DOHH2 (cell line): ENCODE results near the gene SOX12.
"Not testable (repeated sequence)": the region's sequence is repeated elsewhere in the genome, so short reads cannot be mapped to it uniquely, and the experiment has no call there.

Experiments
- H3F3A ChIP-seq: fragments of 200-600 bp; sonication (generic), shearing (Covaris generic); 2 replicates; pipeline ENCODE4 v1.6.0; 2016; ENCODE audit warnings: antibody characterized with exemption, mild to moderate bottlenecking; ENCODE audit not compliant: control insufficient read depth, insufficient read depth
- H3K27ac ChIP-seq: fragments of 200-600 bp; sonication (generic); 2 replicates; pipeline ENCODE4 v1.5.1; 2014; ENCODE audit warnings: low read depth, mild to moderate bottlenecking, low read length, moderate library complexity
- H3K27me3 ChIP-seq: fragments of 200-600 bp; sonication (generic); 2 replicates; pipeline ENCODE4 v1.6.1; 2014; ENCODE audit warnings: mild to moderate bottlenecking, low read length, mixed read lengths; ENCODE audit not compliant: control insufficient read depth
- H3K36me3 ChIP-seq: fragments of 200-600 bp; sonication (generic); 2 replicates; pipeline ENCODE4 v1.6.1; 2014; ENCODE audit warnings: mild to moderate bottlenecking, low read length, moderate library complexity, mixed read lengths; ENCODE audit not compliant: control insufficient read depth
- H3K4me1 ChIP-seq: fragments of 200-600 bp; sonication (generic); 2 replicates; pipeline ENCODE4 v1.6.1; 2014; ENCODE audit warnings: mild to moderate bottlenecking, low read length, mixed read lengths; ENCODE audit not compliant: control insufficient read depth
- H3K4me2 ChIP-seq: fragments of 200-600 bp; sonication (generic); 2 replicates; pipeline ENCODE4 v1.6.0; 2014; ENCODE audit warnings: mild to moderate bottlenecking, low read length, moderate library complexity
- H3K4me3 ChIP-seq: fragments of 200-600 bp; sonication (generic); 2 replicates; pipeline ENCODE4 v1.5.1; 2014; ENCODE audit warnings: mild to moderate bottlenecking, low read length, mixed read lengths
- H3K79me2 ChIP-seq: fragments of 200-600 bp; sonication (generic); 2 replicates; pipeline ENCODE4 v1.6.1; 2014; ENCODE audit warnings: mild to moderate bottlenecking, low read length, mixed read lengths; ENCODE audit not compliant: control insufficient read depth
- H3K9me2 ChIP-seq: fragments of 200-600 bp; sonication (generic); replicated peaks from 2 replicates; pipeline ENCODE4 v1.6.1; 2014; ENCODE audit warnings: mild to moderate bottlenecking, low read length, mixed read lengths; ENCODE audit not compliant: control insufficient read depth
- H3K9me3 ChIP-seq: fragments of 200-600 bp; sonication (generic); 2 replicates; pipeline ENCODE4 v1.6.1; 2014; ENCODE audit warnings: antibody characterized with exemption, low read length, mixed read lengths; ENCODE audit not compliant: control insufficient read depth, insufficient read depth
- H4K20me1 ChIP-seq: fragments of 200-600 bp; sonication (generic); 2 replicates; pipeline ENCODE4 v1.6.0; 2014; ENCODE audit warnings: low read depth, mild to moderate bottlenecking, antibody characterized with exemption, low read length, moderate library complexity; ENCODE audit not compliant: control insufficient read depth, insufficient read depth
- EZH2phosphoT487 ChIP-seq: fragments of 200-600 bp; sonication (generic); IDR thresholded peaks from 2 replicates; pipeline ENCODE4 v1.6.1; 2017; ENCODE audit warnings: borderline replicate concordance, mild to moderate bottlenecking, antibody characterized with exemption, low read length, moderate library complexity, mixed read lengths
- TF ChIP-seq, protein P1 (sequence below): fragments of 200-600 bp; sonication (generic); IDR thresholded peaks from one replicate; pipeline ENCODE4 v1.5.1; 2014; ENCODE audit warnings: antibody characterized with exemption, mild to moderate bottlenecking, low read depth, low read length; ENCODE audit not compliant: poor library complexity, severe bottlenecking

Gene SOX12

GRCh38 chr20:373171-373890 lies 48.0 kb downstream of the SOX12 start:
- no peaks in the 10 kb centered on the region for H3K36me3 ChIP-seq
- no peak overlapping the region for H3K4me2 ChIP-seq
- H3K27ac ChIP-seq: no peak overlapping the region
- H3K79me2 ChIP-seq: no peaks in the 10 kb centered on the region
- no peaks in the 10 kb centered on the region for H3K9me3 ChIP-seq
- H3F3A ChIP-seq: no peaks in the 10 kb centered on the region
- peaks cover 7% of the 10 kb centered on the region; the same call in 1 of the 2 replicates for H3K27me3 ChIP-seq
- H3K9me2 ChIP-seq: no peaks in the 10 kb centered on the region
- H3K4me1 ChIP-seq: peaks cover 8% of the 10 kb centered on the region; the same call in 1 of the 2 replicates
- no peaks in the 10 kb centered on the region for H4K20me1 ChIP-seq
- no peak overlapping the region for H3K4me3 ChIP-seq
- TF ChIP-seq EZH2phosphoT487: no peak

DNA sequence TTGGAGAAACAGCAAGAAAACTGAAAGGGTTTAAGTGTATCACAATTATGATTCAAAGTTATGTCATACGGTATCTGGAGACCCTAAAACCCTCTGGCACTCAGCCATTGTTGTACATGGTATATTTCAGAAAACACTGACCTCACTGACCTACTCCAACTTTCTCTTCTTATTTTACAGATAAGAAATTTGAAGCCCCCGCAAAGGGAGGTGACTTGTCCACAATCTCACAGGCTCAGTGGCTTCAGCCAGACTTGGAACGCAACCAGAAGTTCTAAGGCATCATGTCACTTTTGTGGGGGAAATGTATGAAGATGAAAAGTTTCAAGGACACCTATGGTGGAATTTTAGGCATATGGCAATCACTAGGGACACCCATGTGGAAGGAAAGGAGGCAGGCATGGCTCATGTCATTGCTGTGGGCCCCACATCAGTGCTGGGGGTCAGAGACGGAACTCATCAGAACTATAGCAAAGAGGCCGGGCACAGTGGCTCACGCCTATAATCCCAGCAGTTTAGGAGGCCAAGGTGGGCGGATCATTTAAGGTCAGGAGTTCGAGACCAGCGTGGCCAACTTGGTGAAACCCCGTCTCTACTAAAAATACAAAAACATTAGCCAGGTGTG lies 50.0 kb downstream of the SOX12 start:
- Histone ChIP-seq H3K79me2 (no peaks in the 10 kb centered on the region), H3K36me3 (no peaks in the 10 kb centered on the region), H3K27ac (no peak overlapping the region), H3K4me2 (no peak overlapping the region), H3K9me3 (no peaks in the 10 kb centered on the region), H3K27me3 (peaks cover 7% of the 10 kb centered on the region; the same call in 1 of the 2 replicates), H3K4me1 (peaks cover 14% of the 10 kb centered on the region), H4K20me1 (no peaks in the 10 kb centered on the region), H3K4me3 (no peak overlapping the region), H3K9me2 (no peaks in the 10 kb centered on the region), H3F3A (no peaks in the 10 kb centered on the region; the same call in 1 of the 2 replicates)
- TF ChIP-seq EZH2phosphoT487: no peak
- TF ChIP-seq, protein P1, sequence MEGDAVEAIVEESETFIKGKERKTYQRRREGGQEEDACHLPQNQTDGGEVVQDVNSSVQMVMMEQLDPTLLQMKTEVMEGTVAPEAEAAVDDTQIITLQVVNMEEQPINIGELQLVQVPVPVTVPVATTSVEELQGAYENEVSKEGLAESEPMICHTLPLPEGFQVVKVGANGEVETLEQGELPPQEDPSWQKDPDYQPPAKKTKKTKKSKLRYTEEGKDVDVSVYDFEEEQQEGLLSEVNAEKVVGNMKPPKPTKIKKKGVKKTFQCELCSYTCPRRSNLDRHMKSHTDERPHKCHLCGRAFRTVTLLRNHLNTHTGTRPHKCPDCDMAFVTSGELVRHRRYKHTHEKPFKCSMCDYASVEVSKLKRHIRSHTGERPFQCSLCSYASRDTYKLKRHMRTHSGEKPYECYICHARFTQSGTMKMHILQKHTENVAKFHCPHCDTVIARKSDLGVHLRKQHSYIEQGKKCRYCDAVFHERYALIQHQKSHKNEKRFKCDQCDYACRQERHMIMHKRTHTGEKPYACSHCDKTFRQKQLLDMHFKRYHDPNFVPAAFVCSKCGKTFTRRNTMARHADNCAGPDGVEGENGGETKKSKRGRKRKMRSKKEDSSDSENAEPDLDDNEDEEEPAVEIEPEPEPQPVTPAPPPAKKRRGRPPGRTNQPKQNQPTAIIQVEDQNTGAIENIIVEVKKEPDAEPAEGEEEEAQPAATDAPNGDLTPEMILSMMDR: no peak

GRCh38 chr20:376089-376488 lies 50.7 kb downstream of the SOX12 start:
- Histone ChIP-seq H3K4me2 (no peak overlapping the region), H3K4me1 (peaks cover 14% of the 10 kb centered on the region), H3K4me3 (no peak overlapping the region), H3K9me3 (no peaks in the 10 kb centered on the region), H3K27me3 (peaks cover 7% of the 10 kb centered on the region; the same call in 1 of the 2 replicates), H4K20me1 (no peaks in the 10 kb centered on the region), H3K36me3 (no peaks in the 10 kb centered on the region), H3K9me2 (no peaks in the 10 kb centered on the region), H3K27ac (no peak overlapping the region), H3K79me2 (peaks cover under 1% of the 10 kb centered on the region), H3F3A (no peaks in the 10 kb centered on the region; the same call in 1 of the 2 replicates)
- TF ChIP-seq, protein P1: no peak
- TF ChIP-seq EZH2phosphoT487: no peak

DNA sequence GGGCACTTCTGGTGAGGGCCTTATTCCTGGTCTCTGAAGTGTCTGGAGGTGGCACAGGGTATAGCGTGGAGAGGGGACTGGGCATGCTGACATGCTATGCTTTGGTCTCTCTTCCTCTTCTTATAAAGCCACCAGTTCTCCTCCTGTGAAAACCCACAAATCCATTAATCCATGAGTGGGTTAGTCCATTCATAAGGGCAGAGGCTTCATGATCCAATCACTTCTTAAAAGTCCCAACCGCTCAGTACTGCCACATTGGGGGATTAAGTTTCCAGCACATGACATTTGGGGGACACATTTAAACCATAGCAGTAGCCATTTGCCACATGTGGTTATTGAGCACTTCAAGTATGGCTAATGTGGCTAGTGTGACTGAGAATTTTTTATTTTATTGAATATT lies 51.4 kb downstream of the SOX12 start:
- no peaks in the 10 kb centered on the region for H3K9me3 ChIP-seq
- H3K36me3 ChIP-seq: peaks cover 5% of the 10 kb centered on the region; the same call in 1 of the 2 replicates
- TF ChIP-seq EZH2phosphoT487: no peak
- TF ChIP-seq, protein P1: no peak
- H3K79me2 ChIP-seq: peaks cover 6% of the 10 kb centered on the region
- no peak overlapping the region for H3K4me2 ChIP-seq
- no peak overlapping the region for H3K27ac ChIP-seq
- no peaks in the 10 kb centered on the region; the same call in 1 of the 2 replicates for H3F3A ChIP-seq
- no peaks in the 10 kb centered on the region for H3K9me2 ChIP-seq
- peaks cover 13% of the 10 kb centered on the region for H3K4me1 ChIP-seq
- no peak overlapping the region for H3K4me3 ChIP-seq
- H3K27me3 ChIP-seq: peaks cover 7% of the 10 kb centered on the region; the same call in 1 of the 2 replicates
- H4K20me1 ChIP-seq: no peaks in the 10 kb centered on the region

DNA sequence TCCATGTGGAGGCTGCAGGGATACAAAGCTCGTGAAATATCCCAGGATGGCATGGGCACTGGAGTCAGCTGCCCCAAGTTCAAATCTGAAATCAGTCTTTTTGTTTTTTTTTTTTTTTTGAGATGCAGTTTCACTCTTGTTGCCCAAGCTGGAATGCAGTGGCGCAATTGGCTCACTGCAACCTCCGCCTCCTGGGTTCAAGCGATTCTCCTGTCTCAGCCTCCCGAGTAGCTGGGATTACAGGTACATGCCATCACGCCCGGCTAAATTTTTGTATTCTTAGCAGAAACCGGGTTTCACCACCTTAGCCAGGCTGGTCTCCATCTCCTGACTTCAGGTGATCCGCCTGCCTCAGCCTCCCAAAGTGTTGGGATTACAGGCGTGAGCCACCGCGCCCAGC lies 52.2 kb downstream of the SOX12 start:
- Histone ChIP-seq H3K4me1 (peaks cover 16% of the 10 kb centered on the region), H3K79me2 (peaks cover 13% of the 10 kb centered on the region)
- H3K9me3 ChIP-seq, H3K4me3 ChIP-seq, H3F3A ChIP-seq, H3K4me2 ChIP-seq, H3K27ac ChIP-seq, H3K36me3 ChIP-seq, H3K9me2 ChIP-seq, H3K27me3 ChIP-seq, H4K20me1 ChIP-seq: not testable (repeated sequence)
